ENCODE measurements around the gene FBXO33.
A peak's percentile ranks its signal among the peaks of the same experiment; 100 is the strongest.

FBXO33 gene, protein sequence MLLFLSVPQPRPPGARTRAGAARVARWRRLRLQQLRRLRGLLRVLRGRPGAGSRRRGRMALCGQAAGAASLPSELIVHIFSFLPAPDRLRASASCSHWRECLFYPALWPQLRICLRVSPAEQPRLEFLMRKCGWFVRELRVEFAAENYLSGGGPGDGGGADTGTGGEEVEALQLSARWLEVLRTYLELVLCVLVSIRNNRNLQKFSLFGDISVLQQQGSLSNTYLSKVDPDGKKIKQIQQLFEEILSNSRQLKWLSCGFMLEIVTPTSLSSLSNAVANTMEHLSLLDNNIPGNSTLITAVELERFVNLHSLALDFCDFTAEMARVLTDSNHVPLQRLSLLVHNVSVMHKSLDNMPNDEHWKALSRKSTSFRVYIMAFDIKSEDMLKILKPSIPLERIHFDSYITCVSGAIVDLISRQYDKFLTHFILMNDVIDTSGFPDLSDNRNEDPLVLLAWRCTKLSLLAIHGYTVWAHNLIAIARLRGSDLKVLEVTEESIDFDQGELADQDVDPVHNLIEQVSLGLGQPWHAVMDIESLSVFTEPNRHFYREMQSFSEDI

DNA sequence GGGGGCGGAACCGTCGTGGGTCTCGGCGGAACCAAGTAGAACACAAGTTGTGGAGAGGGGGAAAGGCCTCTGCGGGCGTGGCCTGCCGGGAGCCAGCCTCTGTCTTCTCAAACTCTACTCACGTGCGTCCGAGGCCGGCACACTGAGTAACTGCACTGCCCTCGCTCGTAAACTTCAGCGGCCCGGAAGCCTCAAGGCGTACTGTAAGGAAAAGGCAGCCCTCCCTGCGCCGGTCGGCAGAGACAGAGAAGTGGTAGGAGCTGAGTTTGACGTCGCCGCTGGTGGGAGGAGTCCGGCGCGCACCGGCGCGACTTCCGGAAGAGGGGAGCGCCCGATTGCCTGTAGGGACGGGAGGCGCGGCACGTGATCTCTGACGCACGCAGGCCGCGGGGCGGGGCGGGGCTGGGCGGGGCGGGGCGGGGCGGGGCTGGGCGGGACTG, at the start of gene FBXO33:
FBXO33 (minus strand) TSS at position 255 of the 440 bp plus-strand sequence. CDS start 271 bp downstream, outside the sequence.
- peak; percentile 85 to 91 (median 89) for DNase-seq (ENCODE audit: low read depth in 4 of 4, low spot score in 1 of 4)

DNA sequence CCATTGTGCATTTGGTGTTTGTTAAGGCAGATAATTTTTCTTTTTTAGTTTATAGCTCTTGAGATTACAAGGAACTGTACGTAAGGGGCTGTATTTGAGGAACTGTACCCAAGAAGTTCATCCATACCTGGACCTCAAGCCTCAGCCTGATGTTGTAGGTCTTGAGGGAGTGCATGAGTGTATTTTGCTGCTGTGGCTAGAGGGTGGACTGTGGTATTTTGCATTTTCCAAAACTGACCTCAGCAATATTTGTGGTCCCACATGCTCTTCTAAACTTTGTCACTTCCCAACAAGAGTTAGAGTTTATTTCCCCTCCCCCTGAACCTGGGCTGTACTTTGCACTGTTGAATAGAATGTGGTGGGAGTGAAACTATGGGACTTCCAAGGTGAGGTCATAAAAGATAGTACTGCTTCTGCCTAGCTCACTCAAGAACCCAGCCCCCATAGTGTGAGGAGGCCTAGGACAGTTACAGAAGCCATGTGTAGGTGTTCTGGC, 42.2 kb upstream of the FBXO33 start:
- no peak for DNase-seq (ENCODE audit: low read depth in 4 of 4, low spot score in 1 of 4)

GRCh38 chr14:39472078-39472477, 39.8 kb upstream of the FBXO33 start:
- no peak for DNase-seq (ENCODE audit: low read depth in 4 of 4, low spot score in 1 of 4)

DNA sequence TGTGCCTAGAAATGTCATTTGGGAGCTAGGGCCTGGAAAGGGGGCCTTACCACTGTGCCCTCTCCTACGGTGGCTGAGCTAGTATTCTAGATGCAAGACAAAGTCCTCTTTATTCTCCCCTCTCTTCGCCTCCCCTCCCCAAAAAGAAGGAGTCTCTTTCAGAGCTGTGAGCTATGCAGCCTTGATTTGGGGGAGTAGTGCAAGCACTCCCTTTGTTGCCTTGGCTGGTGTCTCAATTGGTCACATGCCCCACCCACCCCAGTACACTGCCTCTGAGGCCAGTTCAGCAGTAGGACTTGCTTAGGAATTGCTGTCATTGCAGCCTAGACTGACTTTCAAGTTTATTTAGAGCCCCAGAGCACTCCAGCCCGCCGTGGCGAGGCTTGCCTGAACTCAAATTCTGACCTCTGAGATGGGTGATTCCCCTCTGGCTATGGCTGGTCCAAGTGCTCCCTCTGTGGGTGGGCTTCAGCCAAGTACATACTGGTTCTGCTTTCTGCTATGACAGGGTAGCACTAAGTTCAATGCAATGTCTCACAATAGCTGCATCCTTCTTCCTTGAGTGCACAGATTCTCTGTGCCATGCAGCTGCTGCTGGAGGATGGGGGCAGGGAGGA, 37.0 kb upstream of the FBXO33 start:
- DNase-seq (ENCODE audit: low read depth in 4 of 4, low spot score in 1 of 4), result peak in 1 of 4 experiments; percentile 23

DNA sequence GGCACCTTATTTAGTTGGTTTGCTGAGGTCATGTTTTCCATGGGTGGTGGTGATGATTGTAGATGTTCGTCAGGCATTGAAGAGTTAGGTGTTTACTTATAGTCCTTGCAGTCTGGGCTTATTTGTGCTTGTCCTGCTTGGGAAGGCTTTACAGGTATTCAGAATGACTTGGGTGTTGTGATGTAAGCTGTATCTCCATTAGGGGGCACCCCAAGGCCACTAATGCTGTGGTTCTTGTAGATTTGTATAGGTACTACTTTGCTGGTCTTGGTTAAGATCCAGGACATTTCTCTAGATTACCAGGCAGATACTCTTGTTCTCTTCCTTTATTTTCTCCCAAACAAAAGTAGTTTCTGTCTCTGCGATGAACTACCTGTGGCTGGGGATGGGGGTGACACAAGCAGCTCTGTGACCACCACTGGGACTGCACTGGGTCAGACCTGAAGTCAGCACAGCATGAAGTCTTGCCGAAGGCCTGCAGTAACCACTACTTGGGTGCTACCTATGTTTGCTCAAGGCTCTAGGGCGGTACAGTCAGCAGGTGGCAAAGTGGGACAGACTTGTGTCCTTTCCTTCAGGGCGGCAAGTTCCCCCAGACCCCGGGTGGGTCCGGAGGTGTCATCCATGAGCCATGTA, 35.8 kb upstream of the FBXO33 start:
- DNase-seq (ENCODE audit: low read depth in 4 of 4, low spot score in 1 of 4), result no peak

- no peak for DNase-seq (ENCODE audit: low read depth in 4 of 4, low spot score in 1 of 4)
Measured at GRCh38 chr14:39459795-39460478, 27.7 kb upstream of the FBXO33 start.

DNA sequence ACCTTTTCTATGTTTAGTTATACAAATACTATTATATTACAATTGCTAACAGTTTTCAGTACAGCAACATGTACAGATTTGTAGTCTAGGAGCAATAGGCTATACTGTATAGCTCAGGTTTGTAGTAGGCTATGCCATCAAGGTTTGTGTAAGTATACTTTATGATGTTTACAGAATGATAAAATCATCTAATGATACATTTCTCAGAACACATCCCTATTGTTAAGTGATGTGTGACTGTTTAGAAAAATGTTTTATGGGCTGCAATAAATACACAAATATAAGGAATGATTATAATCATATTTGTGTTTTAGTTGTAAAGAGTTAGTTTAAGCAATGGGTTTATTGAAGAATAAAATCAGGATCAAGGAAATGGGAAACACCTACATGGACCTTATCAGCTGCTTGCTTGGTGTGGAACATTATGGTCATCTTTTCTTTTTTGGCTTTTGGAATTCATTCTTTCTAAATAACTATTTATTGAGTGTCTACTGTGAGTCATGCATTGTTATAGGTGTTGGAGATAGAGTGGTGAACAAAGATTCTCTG, 24.5 kb upstream of the FBXO33 start:
- DNase-seq (ENCODE audit: low read depth in 4 of 4, low spot score in 1 of 4), result no peak

DNA sequence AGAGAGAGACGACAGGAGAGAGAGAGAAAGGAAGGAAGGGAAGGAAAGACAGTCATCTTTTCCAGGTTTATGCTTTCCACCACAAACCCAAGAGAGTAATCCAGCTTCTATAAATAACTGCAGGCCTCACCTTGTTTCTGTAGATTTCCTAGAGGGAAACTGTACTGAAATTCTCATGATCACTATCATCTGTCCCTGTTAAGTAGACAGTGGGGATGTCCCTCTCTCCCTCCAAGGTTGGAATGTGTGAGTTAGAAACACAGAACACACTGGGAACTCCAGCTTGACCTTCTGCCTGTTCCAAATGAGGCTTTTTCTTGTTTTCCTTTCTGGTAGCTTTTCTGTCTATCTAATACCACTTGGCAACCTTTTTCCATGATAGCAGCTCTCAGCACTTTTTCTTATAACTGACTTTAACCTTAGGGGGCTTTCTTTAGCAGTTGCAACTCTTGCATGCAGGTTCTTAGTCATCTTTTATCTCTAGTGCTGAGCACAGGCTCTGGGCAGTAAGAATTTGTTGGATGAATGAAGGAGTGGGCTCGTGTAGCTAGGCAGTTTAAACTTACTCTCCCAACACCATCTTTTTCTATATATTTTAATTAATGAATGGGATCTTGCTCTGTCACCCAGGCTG, 22.8 kb upstream of the FBXO33 start:
- no peak for DNase-seq (ENCODE audit: low read depth in 4 of 4, low spot score in 1 of 4)

DNA sequence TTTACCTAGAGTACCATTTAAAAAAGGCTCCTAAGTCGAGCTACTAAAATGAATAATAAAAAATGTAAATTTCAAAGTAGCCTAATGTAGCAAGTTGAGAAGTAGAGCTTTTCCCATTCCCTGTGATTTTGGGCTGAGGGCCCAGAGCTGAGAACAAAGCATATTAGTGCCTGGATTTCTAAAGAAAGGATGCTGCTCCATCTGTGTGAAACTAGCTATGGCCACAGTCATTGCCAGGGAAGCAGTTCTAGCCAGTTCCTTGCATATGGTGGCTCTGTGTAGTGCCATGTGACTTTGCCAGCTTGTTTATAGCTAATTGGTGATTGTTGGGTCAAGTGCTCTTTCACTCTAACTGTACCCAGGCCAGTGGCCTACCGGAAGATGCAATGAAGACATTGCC, 20.4 kb upstream of the FBXO33 start:
- DNase-seq (ENCODE audit: low read depth in 4 of 4, low spot score in 1 of 4), result no peak

GRCh38 chr14:39451811-39452210, 19.6 kb upstream of the FBXO33 start:
- DNase-seq (ENCODE audit: low read depth in 4 of 4, low spot score in 1 of 4), result no peak

DNA sequence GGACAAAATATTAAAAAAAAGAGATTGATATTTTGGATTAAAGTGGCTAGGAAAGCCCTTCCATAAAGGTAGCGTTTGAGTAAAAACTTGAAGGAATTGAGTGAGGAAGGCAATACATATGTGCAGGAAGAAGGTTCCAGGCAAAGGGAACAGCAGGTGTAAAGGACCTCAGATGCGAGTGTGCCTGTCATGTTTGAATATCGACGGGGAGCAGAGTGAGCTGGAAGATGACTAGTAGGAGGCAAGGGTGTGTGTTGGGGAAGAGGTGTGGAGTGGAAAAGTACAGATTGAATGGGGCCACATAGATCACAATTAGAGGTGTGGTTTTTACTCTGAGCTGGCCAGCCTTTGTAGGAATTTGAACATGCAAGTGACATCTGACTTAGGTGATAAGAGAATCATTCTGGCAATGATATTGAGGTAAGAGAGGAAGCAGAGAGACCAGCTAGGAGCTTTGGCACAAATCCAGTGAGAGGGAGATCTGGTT, 15.0 kb upstream of the FBXO33 start:
- no peak for DNase-seq (ENCODE audit: low read depth in 4 of 4, low spot score in 1 of 4)

DNA sequence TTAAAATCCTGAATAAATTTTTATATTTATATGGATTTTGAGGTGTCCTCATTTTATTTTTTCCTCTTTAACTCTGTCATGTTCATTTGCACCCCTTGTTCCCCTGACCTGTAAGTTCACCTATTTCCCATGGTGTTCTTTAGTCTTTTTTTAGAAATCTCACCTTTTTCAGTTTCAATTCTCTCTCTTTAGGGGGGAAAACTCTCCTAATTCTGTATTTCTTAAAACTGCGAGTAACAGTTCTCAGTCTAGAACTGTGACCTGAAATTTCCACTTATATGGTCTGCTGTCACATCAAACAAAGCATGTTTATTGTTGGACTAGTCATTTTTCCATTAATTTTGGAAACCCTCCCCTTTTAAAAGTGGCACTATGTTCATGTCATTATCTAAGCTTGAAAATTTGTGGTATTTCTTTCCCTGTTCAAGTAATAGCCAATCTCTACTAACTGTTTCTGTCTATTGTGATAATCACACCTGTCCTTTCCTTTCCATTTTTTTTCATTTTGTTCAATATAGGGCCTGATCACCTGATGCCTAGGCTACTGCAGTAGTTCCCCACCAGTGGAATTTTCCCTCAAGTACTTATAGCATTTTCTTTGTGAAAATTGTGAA, 14.0 kb upstream of the FBXO33 start:
- DNase-seq (ENCODE audit: low read depth in 4 of 4, low spot score in 1 of 4), result no peak

GRCh38 chr14:39442293-39442692, 10.1 kb upstream of the FBXO33 start:
- DNase-seq (ENCODE audit: low read depth in 4 of 4, low spot score in 1 of 4), result no peak

DNA sequence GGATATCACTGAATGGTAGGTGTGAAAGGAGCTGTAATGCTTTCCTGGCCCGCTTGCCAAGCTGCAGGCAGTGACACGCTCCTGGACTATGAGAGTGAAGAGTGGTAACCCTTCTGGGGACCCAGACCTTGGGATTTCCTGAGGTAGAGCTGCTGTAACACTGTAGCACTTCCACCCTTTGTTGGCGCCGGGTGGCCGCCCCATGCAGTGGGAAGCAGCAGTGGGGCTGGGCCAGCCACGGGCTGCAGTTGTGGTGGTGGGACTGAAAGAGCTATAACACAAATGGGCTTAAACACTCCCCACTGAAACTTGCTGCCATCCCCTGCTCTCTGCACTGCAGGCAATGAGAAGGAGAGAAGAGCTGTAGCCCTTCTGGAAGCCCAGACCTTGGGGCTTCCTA, 9.6 kb upstream of the FBXO33 start:
- no peak for DNase-seq (ENCODE audit: low read depth in 4 of 4, low spot score in 1 of 4)

- DNase-seq (ENCODE audit: low read depth in 4 of 4, low spot score in 1 of 4), result no peak
Measured at GRCh38 chr14:39440975-39441374, 8.7 kb upstream of the FBXO33 start.

- DNase-seq (ENCODE audit: low read depth in 4 of 4, low spot score in 1 of 4), result no peak
Measured at GRCh38 chr14:39435241-39435640, 3.0 kb upstream of the FBXO33 start.

GRCh38 chr14:39434401-39434800, 2.2 kb upstream of the FBXO33 start:
- DNase-seq (ENCODE audit: low read depth in 4 of 4, low spot score in 1 of 4), result no peak

DNA sequence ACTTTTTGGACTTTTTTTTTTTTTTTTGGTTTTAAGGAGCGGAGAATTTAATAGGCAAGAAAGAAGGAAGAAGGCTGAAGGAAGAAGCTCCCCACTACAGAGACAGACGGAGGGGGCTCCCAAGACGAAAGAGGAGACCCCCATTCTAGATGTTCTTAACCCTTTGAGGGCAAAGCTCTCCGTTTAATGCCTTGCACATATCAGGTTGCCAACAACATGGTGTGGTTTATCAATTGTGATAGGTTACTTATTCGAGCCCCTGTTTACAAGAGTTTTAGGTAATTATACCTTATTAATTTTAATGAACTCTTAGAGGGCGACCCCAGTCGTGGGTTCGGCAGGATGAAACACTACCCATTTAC, 1.2 kb upstream of the FBXO33 start:
- no peak for DNase-seq (ENCODE audit: low read depth in 4 of 4, low spot score in 1 of 4)

DNA sequence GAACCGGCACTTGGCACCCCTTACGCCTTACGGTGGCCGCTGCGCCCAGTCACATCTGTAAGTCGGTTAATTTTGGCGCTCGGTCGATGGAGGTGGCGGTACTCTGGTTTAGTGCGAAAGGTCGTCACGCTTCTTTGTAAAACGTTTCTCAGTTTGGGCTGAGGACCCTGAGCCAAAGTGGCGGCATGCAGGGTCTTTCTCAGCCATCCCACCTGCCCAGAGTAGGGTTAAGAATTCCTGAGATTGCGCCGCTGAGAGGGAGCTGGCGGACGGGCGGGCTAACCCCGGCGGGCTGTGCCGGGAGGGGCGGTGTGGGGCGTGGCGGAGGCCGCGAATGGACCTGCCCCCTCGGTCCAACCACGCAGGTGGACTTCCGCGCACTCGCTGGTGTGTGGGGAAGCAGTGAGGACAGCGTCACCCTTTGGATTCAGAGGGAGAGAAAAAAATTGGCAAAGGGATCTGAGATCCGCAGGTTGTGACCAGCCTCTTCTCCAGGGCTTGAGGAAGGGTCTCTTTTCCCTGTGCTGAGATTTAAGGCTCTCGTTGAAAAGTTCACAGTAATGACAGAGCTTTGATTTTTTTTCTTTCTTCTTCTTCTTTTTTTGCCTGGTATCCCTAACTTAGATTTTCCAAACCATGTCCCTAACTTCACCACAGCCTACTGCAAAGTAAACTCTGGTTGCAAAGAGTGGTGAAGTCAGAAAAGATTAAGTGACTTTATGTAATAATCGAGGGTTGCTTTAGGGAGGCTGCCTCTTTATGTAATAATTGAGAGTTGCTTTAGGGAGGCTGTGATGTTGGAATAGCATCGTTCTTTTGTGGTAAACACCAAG, 602 bp upstream of the FBXO33 start:
- DNase-seq (ENCODE audit: low read depth in 4 of 4, low spot score in 1 of 4), result peak in 3 of 4 experiments; percentile 41 to 72 (median 47)
